ENCODE results near the gene ETV1. TPM values are rescaled to one million over a fixed set of nuclear protein-coding genes. Genes with fewer than 3 reads are reported as not detected.

The ETV1 gene
- total RNA-seq, 4 donors from 2014 or later, result 1.6 to 5.1 (median 2.0) TPM

GRCh38 chr7:13981070-13981469 is 8.4 kb downstream of the ETV1 start:
- Histone ChIP-seq H3K9me3 (no peaks in the 10 kb centered on the region), H3K4me3 (no peak overlapping the region), H3K27me3 (no peaks in the 10 kb centered on the region), H3K4me1 (peaks cover 0 to 9% (median 0%) of the 10 kb centered on the region in 4 donors), H3K36me3 (no peaks in the 10 kb centered on the region), H3K27ac (no peak overlapping the region)
- DNase-seq, result peak in 1 of 3 donors; percentile 67
- TF ChIP-seq CTCF (IDR thresholded peaks at IDR 0.05) (no peak), POLR2A (IDR thresholded peaks at IDR 0.05) (no peak)

- Histone ChIP-seq H3K27ac (no peak overlapping the region), H3K4me1 (peaks cover 0 to 9% (median 0%) of the 10 kb centered on the region in 4 donors), H3K27me3 (no peaks in the 10 kb centered on the region), H3K9me3 (no peaks in the 10 kb centered on the region), H3K4me3 (peak overlapping the region in 1 of 4 donors; percentile 8), H3K36me3 (no peaks in the 10 kb centered on the region)
- DNase-seq, result no peak
- no peak for TF ChIP-seq POLR2A (IDR thresholded peaks at IDR 0.05)
- TF ChIP-seq CTCF (IDR thresholded peaks at IDR 0.05), result no peak
These were observed 9.0 kb downstream of the ETV1 start for GRCh38 chr7:13980474-13980873.

- Histone ChIP-seq H3K36me3 (no peaks in the 10 kb centered on the region), H3K27ac (no peak overlapping the region), H3K9me3 (no peaks in the 10 kb centered on the region), H3K4me1 (peaks cover 0 to 9% (median 0%) of the 10 kb centered on the region in 4 donors), H3K27me3 (no peaks in the 10 kb centered on the region), H3K4me3 (no peak overlapping the region)
- no peak for TF ChIP-seq POLR2A (IDR thresholded peaks at IDR 0.05)
- no peak for TF ChIP-seq CTCF (IDR thresholded peaks at IDR 0.05)
- no peak for DNase-seq
These were observed 9.6 kb downstream of the ETV1 start for GRCh38 chr7:13979671-13980435.

GRCh38 chr7:13976594-13976993 is 12.9 kb downstream of the ETV1 start:
- H3K36me3 ChIP-seq, result no peaks in the 10 kb centered on the region
- no peaks in the 10 kb centered on the region for H3K9me3 ChIP-seq
- TF ChIP-seq CTCF (IDR thresholded peaks at IDR 0.05), result no peak
- TF ChIP-seq POLR2A (IDR thresholded peaks at IDR 0.05), result no peak
- H3K4me3 ChIP-seq, result no peak overlapping the region
- DNase-seq, result no peak
- no peak overlapping the region for H3K27ac ChIP-seq
- H3K4me1 ChIP-seq, result peaks cover 0 to 9% (median 0%) of the 10 kb centered on the region in 4 donors
- H3K27me3 ChIP-seq, result no peaks in the 10 kb centered on the region

- no peaks in the 10 kb centered on the region for H3K27me3 ChIP-seq
- no peaks in the 10 kb centered on the region for H3K4me1 ChIP-seq
- H3K27ac ChIP-seq, result no peak overlapping the region
- no peaks in the 10 kb centered on the region for H3K9me3 ChIP-seq
- no peak overlapping the region for H3K4me3 ChIP-seq
- no peaks in the 10 kb centered on the region for H3K36me3 ChIP-seq
- DNase-seq, result no peak
- TF ChIP-seq POLR2A (IDR thresholded peaks at IDR 0.05), result no peak
- TF ChIP-seq CTCF (IDR thresholded peaks at IDR 0.05), result no peak
These were observed 24.4 kb downstream of the ETV1 start for GRCh38 chr7:13965077-13965476.
